ENCODE data around the gene TPRA1. TPM values are rescaled to one million over a fixed set of nuclear protein-coding genes. Genes with fewer than 3 reads are reported as not detected.

Gene TPRA1
- total RNA-seq, 2 donors from 2014 or later, result 23.1 to 32.5 TPM

- Mint-ChIP-seq H3K4me3 (no peak overlapping the region), H3K27ac (no peak overlapping the region)
Measured at GRCh38 chr3:127570520-127570919, 20.0 kb downstream of the TPRA1 start.

GRCh38 chr3:127569160-127569559 is 21.4 kb downstream of the TPRA1 start:
- no peaks in the 10 kb centered on the region for H3K27me3 Mint-ChIP-seq
- peaks cover 33% of the 10 kb centered on the region for H3K36me3 Mint-ChIP-seq (ENCODE audit: low read depth)
- H3K4me3 Mint-ChIP-seq, result no peak overlapping the region
- H3K27ac Mint-ChIP-seq, result no peak overlapping the region
- ATAC-seq (replicated peaks), result no peak
- H3K9me3 Mint-ChIP-seq, result no peaks in the 10 kb centered on the region
- no peaks in the 10 kb centered on the region for H3K4me1 Mint-ChIP-seq

More at GRCh38 chr3:127570520-127570919, 20.0 kb downstream of the TPRA1 start:
- Mint-ChIP-seq H3K9me3 (no peaks in the 10 kb centered on the region), H3K4me1 (peaks cover 4% of the 10 kb centered on the region), H3K27me3 (no peaks in the 10 kb centered on the region), H3K36me3 (ENCODE audit: low read depth) (peaks cover 41% of the 10 kb centered on the region)
- ATAC-seq (replicated peaks), result no peak

GRCh38 chr3:127568586-127568985 is 21.9 kb downstream of the TPRA1 start:
- no peak for ATAC-seq (replicated peaks)
- Mint-ChIP-seq H3K27me3 (peaks cover 3% of the 10 kb centered on the region), H3K4me3 (no peak overlapping the region), H3K36me3 (ENCODE audit: low read depth) (peaks cover 27% of the 10 kb centered on the region), H3K27ac (no peak overlapping the region), H3K9me3 (no peaks in the 10 kb centered on the region), H3K4me1 (no peaks in the 10 kb centered on the region)

- no peak overlapping the region for H3K4me3 Mint-ChIP-seq
- H3K36me3 Mint-ChIP-seq (ENCODE audit: low read depth), result peaks cover 11% of the 10 kb centered on the region
- H3K9me3 Mint-ChIP-seq, result no peaks in the 10 kb centered on the region
- H3K27me3 Mint-ChIP-seq, result peaks cover 3% of the 10 kb centered on the region
- ATAC-seq (replicated peaks), result no peak
- no peak overlapping the region for H3K27ac Mint-ChIP-seq
- no peaks in the 10 kb centered on the region for H3K4me1 Mint-ChIP-seq
Measured at GRCh38 chr3:127566833-127567232, 23.7 kb downstream of the TPRA1 start.

GRCh38 chr3:127565711-127566110 is 24.8 kb downstream of the TPRA1 start:
- H3K36me3 Mint-ChIP-seq (ENCODE audit: low read depth), result peaks cover under 1% of the 10 kb centered on the region
- H3K9me3 Mint-ChIP-seq, result peaks cover under 1% of the 10 kb centered on the region
- H3K27ac Mint-ChIP-seq, result no peak overlapping the region
- no peak overlapping the region for H3K4me3 Mint-ChIP-seq
- no peaks in the 10 kb centered on the region for H3K4me1 Mint-ChIP-seq
- H3K27me3 Mint-ChIP-seq, result peaks cover 3% of the 10 kb centered on the region
- ATAC-seq (replicated peaks), result no peak

- ATAC-seq (replicated peaks), result no peak
- peaks cover 8% of the 10 kb centered on the region for H3K4me1 Mint-ChIP-seq
- H3K36me3 Mint-ChIP-seq (ENCODE audit: low read depth), result no peaks in the 10 kb centered on the region
- H3K4me3 Mint-ChIP-seq, result no peak overlapping the region
- H3K9me3 Mint-ChIP-seq, result peaks cover 11% of the 10 kb centered on the region
- peaks cover 7% of the 10 kb centered on the region for H3K27me3 Mint-ChIP-seq
- H3K27ac Mint-ChIP-seq, result peak overlapping the region; percentile 5
Measured at GRCh38 chr3:127560051-127560787, 30.3 kb downstream of the TPRA1 start.

GRCh38 chr3:127556565-127556964 is 34.0 kb downstream of the TPRA1 start:
- Mint-ChIP-seq H3K27ac (no peak overlapping the region), H3K4me3 (no peak overlapping the region), H3K27me3 (peaks cover 6% of the 10 kb centered on the region), H3K36me3 (ENCODE audit: low read depth) (no peaks in the 10 kb centered on the region), H3K4me1 (peaks cover 8% of the 10 kb centered on the region), H3K9me3 (peaks cover 11% of the 10 kb centered on the region)
- no peak for ATAC-seq (replicated peaks)

- Mint-ChIP-seq H3K4me3 (no peak overlapping the region), H3K27ac (no peak overlapping the region), H3K27me3 (peaks cover 8% of the 10 kb centered on the region), H3K4me1 (peaks cover 2% of the 10 kb centered on the region), H3K36me3 (ENCODE audit: low read depth) (no peaks in the 10 kb centered on the region), H3K9me3 (peaks cover 4% of the 10 kb centered on the region)
- no peak for ATAC-seq (replicated peaks)
Measured at GRCh38 chr3:127555108-127555507, 35.4 kb downstream of the TPRA1 start.

GRCh38 chr3:127552038-127552437 is 38.5 kb downstream of the TPRA1 start:
- H3K27ac Mint-ChIP-seq, result no peak overlapping the region
- H3K36me3 Mint-ChIP-seq (ENCODE audit: low read depth), result no peaks in the 10 kb centered on the region
- no peak overlapping the region for H3K4me3 Mint-ChIP-seq
- no peaks in the 10 kb centered on the region for H3K9me3 Mint-ChIP-seq
- ATAC-seq (replicated peaks), result no peak
- peaks cover 5% of the 10 kb centered on the region for H3K4me1 Mint-ChIP-seq
- H3K27me3 Mint-ChIP-seq, result peaks cover 7% of the 10 kb centered on the region

GRCh38 chr3:127551178-127551577 is 39.4 kb downstream of the TPRA1 start:
- Mint-ChIP-seq H3K36me3 (ENCODE audit: low read depth) (no peaks in the 10 kb centered on the region), H3K4me1 (peaks cover 10% of the 10 kb centered on the region), H3K4me3 (no peak overlapping the region), H3K9me3 (no peaks in the 10 kb centered on the region), H3K27ac (no peak overlapping the region), H3K27me3 (peaks cover 4% of the 10 kb centered on the region)
- no peak for ATAC-seq (replicated peaks)

- peaks cover 10% of the 10 kb centered on the region for H3K4me1 Mint-ChIP-seq
- no peak overlapping the region for H3K4me3 Mint-ChIP-seq
- no peak overlapping the region for H3K27ac Mint-ChIP-seq
- no peaks in the 10 kb centered on the region for H3K36me3 Mint-ChIP-seq (ENCODE audit: low read depth)
- H3K27me3 Mint-ChIP-seq, result peaks cover 4% of the 10 kb centered on the region
- no peak for ATAC-seq (replicated peaks)
- no peaks in the 10 kb centered on the region for H3K9me3 Mint-ChIP-seq
Measured at GRCh38 chr3:127550468-127551157, 39.9 kb downstream of the TPRA1 start.

- no peaks in the 10 kb centered on the region for H3K36me3 Mint-ChIP-seq (ENCODE audit: low read depth)
- no peak overlapping the region for H3K27ac Mint-ChIP-seq
- H3K9me3 Mint-ChIP-seq, result no peaks in the 10 kb centered on the region
- ATAC-seq (replicated peaks), result no peak
- peaks cover 4% of the 10 kb centered on the region for H3K27me3 Mint-ChIP-seq
- no peak overlapping the region for H3K4me3 Mint-ChIP-seq
- peaks cover 10% of the 10 kb centered on the region for H3K4me1 Mint-ChIP-seq
Measured at GRCh38 chr3:127549826-127550467, 40.6 kb downstream of the TPRA1 start.

GRCh38 chr3:127547761-127548605 is 42.5 kb downstream of the TPRA1 start:
- Mint-ChIP-seq H3K4me1 (peaks cover 10% of the 10 kb centered on the region), H3K27ac (peak overlapping the region; percentile 66), H3K36me3 (ENCODE audit: low read depth) (no peaks in the 10 kb centered on the region), H3K27me3 (peaks cover 4% of the 10 kb centered on the region), H3K4me3 (peak overlapping the region; percentile 88), H3K9me3 (no peaks in the 10 kb centered on the region)
- ATAC-seq (replicated peaks), result peak; percentile 88
